HepG2 (cell line): ENCODE data around the gene GPR152. TPM values are rescaled to one million over a fixed set of nuclear protein-coding genes. Genes with fewer than 3 reads are reported as not detected.

Experiments
- ATAC-seq: fragments of 200-7000 bp; cut with Tn5 transposase; 3 replicates; pipeline ENCODE4 v1.9.1; 2020; ENCODE audit warnings: mild to moderate bottlenecking, moderate library complexity
- BruUV-seq: library from RNA; stranded (reverse); fragments of 400-500 nt; replicated peaks from 2 replicates; lab custom pipeline; 2021; lab: Mats Ljungman, UMichigan
- CTCF ChIA-PET: fragments of 300-600 bp; formaldehyde crosslinking; extraction: SDS; loops from one replicate; lab custom pipeline; 2021; ENCODE audit warnings: low total read pairs, inconsistent platforms, low intra/inter-chr PET ratio; lab: Yijun Ruan, JAX
- POLR2A ChIA-PET: fragments of 350-600 bp; sonication (Branson Sonifier 250); formaldehyde crosslinking; loops from one replicate; lab custom pipeline; 2020; ENCODE audit warnings: antibody characterized with exemption, inconsistent platforms; lab: Yijun Ruan, JAX
- DNase-seq: peaks from one replicate; pipeline ENCODE4 v3.0.0-alpha.2; 2015; ENCODE audit warnings: low spot score
- FAIRE-seq: peaks from 3 replicates; lab custom pipeline; 2011; peaks lifted over from hg19 to GRCh38; lab: Jason Lieb, UNC
- H2AFZ ChIP-seq: one replicate; pipeline ENCODE4 v1.6.1; 2011; ENCODE audit warnings: low read length, inconsistent platforms
- H3K27ac ChIP-seq: fragments of 300-600 bp; 3 replicates; pipeline ENCODE4 v1.8.0; 2011; ENCODE audit warnings: mixed run types, mild to moderate bottlenecking, mixed read lengths, low read length, inconsistent platforms; ENCODE audit not compliant: insufficient read depth; ENCODE audit errors: extremely low read length
- H3K27me3 ChIP-seq, 2 experiments: fragments of 200-600 bp in 1 of 2; 2 replicates in 1 of 2; 3 replicates in 1 of 2; pipeline versions ENCODE4 v1.6.0 to v1.8.0; 2011; ENCODE audit warnings: low read length in 2 of 2, mild to moderate bottlenecking in 2 of 2, moderate library complexity in 2 of 2, inconsistent platforms in 1 of 2; ENCODE audit not compliant: insufficient read depth in 2 of 2, control insufficient read depth in 1 of 2
- H3K36me3 ChIP-seq, 2 experiments: fragments of 200-600 bp in 1 of 2; replicated peaks in 1 of 2; 2 replicates in 1 of 2; 3 replicates in 1 of 2; pipeline versions ENCODE4 v1.5.1 to v1.8.0; 2011; ENCODE audit warnings: low read length in 2 of 2, inconsistent platforms in 1 of 2; ENCODE audit not compliant: insufficient read depth in 2 of 2, control insufficient read depth in 1 of 2
- H3K4me1 ChIP-seq: 2 replicates; pipeline ENCODE4 v1.5.1; 2012; ENCODE audit warnings: low read length, inconsistent platforms; ENCODE audit not compliant: insufficient read depth
- H3K4me2 ChIP-seq: 2 replicates; pipeline ENCODE4 v1.6.0; 2011; ENCODE audit warnings: low read depth, low read length, inconsistent platforms
- H3K4me3 ChIP-seq, 3 experiments: fragments of 200-600 bp in 1 of 3; sonication (generic), shearing (Covaris generic) in 1 of 3; replicated peaks in 1 of 3; 2 replicates each; pipeline ENCODE4 v1.5.1; 2011 to 2016; ENCODE audit warnings: low read length in 3 of 3, inconsistent platforms in 2 of 3, low read depth in 2 of 3, mild to moderate bottlenecking in 2 of 3, control low read depth in 1 of 3, mixed read lengths in 1 of 3; ENCODE audit not compliant: insufficient read depth in 1 of 3
- H3K79me2 ChIP-seq: one replicate; pipeline ENCODE4 v1.6.1; 2011; ENCODE audit warnings: low read length, inconsistent platforms; ENCODE audit not compliant: insufficient read depth
- H3K9ac ChIP-seq: 2 replicates; pipeline ENCODE4 v1.6.0; 2011; ENCODE audit warnings: mild to moderate bottlenecking, low read depth, low read length, inconsistent platforms; ENCODE audit not compliant: insufficient read depth
- H3K9me3 ChIP-seq: 2 replicates; pipeline ENCODE4 v1.5.1; 2012; ENCODE audit warnings: mild to moderate bottlenecking, low read length
- H4K20me1 ChIP-seq: 2 replicates; pipeline ENCODE4 v1.6.0; 2011; ENCODE audit warnings: inconsistent platforms, mild to moderate bottlenecking, low read length, moderate library complexity; ENCODE audit not compliant: insufficient read depth
- CSRNP1 ChIP-seq: sonication (generic); formaldehyde crosslinking; IDR thresholded peaks from 2 replicates; pipeline ENCODE4 v1.8.1; 2023; ENCODE audit warnings: mild to moderate bottlenecking, missing genetic modification reagents
- FOXA1 ChIP-seq, 2 experiments: fragments of 450-650 bp in 1 of 2; sonication (generic) in 1 of 2; formaldehyde crosslinking in 1 of 2; IDR thresholded peaks; 2 replicates each; pipeline versions ENCODE4 v1.4.0 to v1.6.1; 2016 to 2020; ENCODE audit warnings: missing genetic modification reagents in 1 of 2
- FOXP1 ChIP-seq, 2 experiments: fragments of 450-650 bp in 1 of 2; IDR thresholded peaks; 2 replicates each; pipeline ENCODE4 v1.6.1; 2017 to 2018; ENCODE audit warnings: antibody characterized with exemption in 1 of 2
- LCORL ChIP-seq, 2 experiments: fragments of 450-650 bp in 1 of 2; sonication (generic) in 1 of 2; formaldehyde crosslinking in 1 of 2; IDR thresholded peaks; 2 replicates each; pipeline versions ENCODE4 v1.5.0 to v1.6.1; 2017 to 2020; ENCODE audit warnings: antibody characterized with exemption in 1 of 2, missing genetic modification reagents in 1 of 2
- MAFF ChIP-seq: IDR thresholded peaks from 2 replicates; pipeline ENCODE4 v1.6.1; 2011; ENCODE audit warnings: low read depth, low read length, improper control_type of control experiment
- MXD4 ChIP-seq: IDR thresholded peaks from 2 replicates; pipeline ENCODE4 v1.6.1; 2016; ENCODE audit warnings: mild to moderate bottlenecking, missing biosample characterization, missing genetic modification reagents
- MYNN ChIP-seq: sonication (generic); formaldehyde crosslinking; IDR thresholded peaks from 2 replicates; pipeline ENCODE4 v1.4.0; 2020; ENCODE audit warnings: mild to moderate bottlenecking, low read depth, missing genetic modification reagents
- POGK ChIP-seq: sonication (generic); formaldehyde crosslinking; conservative IDR thresholded peaks from 2 replicates; pipeline ENCODE4 v1.8.0; 2022; ENCODE audit warnings: mild to moderate bottlenecking, moderate library complexity, missing genetic modification reagents
- RXRA ChIP-seq: sonication (generic); formaldehyde crosslinking; IDR thresholded peaks from 2 replicates; pipeline ENCODE4 v1.5.1; 2020; ENCODE audit warnings: missing genetic modification reagents
- TARDBP ChIP-seq: sonication (generic); formaldehyde crosslinking; IDR thresholded peaks from 2 replicates; pipeline ENCODE4 v1.8.0; 2022; ENCODE audit warnings: mild to moderate bottlenecking, missing genetic modification reagents
- ZNF318 ChIP-seq: sonication (generic); formaldehyde crosslinking; IDR thresholded peaks from 2 replicates; pipeline ENCODE4 v1.4.0; 2020; ENCODE audit warnings: mild to moderate bottlenecking, missing genetic modification reagents
- WGBS: methylation state at CpG from one replicate; pipeline ENCODE4 v1.1.6; 2017; ENCODE audit warnings: low lambda C conversion rate; 5-methylcytosine and 5-hydroxymethylcytosine counted together
- in situ Hi-C: cut with HindIII; loops from 2 replicates; pipeline ENCODE4 v1.10.0; 2017; ENCODE audit warnings: low pct_unique_long_range_greater_than_20kb; ENCODE audit not compliant: extremely low pct_ligation_motif_present
- intact Hi-C: fragments of 100-400 bp; cut with micrococcal nuclease; formaldehyde crosslinking; loops from one replicate; pipeline ENCODE4 v1.10.0; 2022; ENCODE audit not compliant: unreplicated experiment
- polyA plus RNA-seq, 8 experiments: library from polyadenylated mRNA; depleted of rRNA in 3 of 8; stranded (reverse) in 7 of 8; unstranded in 1 of 8; fragments of >200 nt; fragmentation: Illumina TruSeq in 4 of 8; extraction: Trizol in 4 of 8; gene quantifications; 2 replicates each; pipeline versions ENCODE4 v1.2.1 to v1.2.3, GENCODE V29; 2011 to 2016; ENCODE audit warnings: low read depth in 4 of 8, missing spikeins in 1 of 8, mixed read lengths in 1 of 8; ENCODE audit not compliant: insufficient read depth in 1 of 8
- total RNA-seq, 5 experiments: library from RNA; depleted of rRNA; stranded (reverse); fragments of >200 nt; fragmentation: Illumina TruSeq; extraction: Trizol; gene quantifications; 2 replicates each; pipeline ENCODE4 v1.2.3, GENCODE V29; 2016; ENCODE audit warnings: low read depth in 1 of 5
- TF ChIP-seq, protein P1 (sequence below): sonication (generic); formaldehyde crosslinking; IDR thresholded peaks from 2 replicates; pipeline ENCODE4 v1.5.0; 2020; ENCODE audit warnings: mild to moderate bottlenecking, low read depth, missing genetic modification reagents, borderline replicate concordance

The GPR152 gene
- total and polyA plus RNA-seq, 2 of the 13 experiments (the other 11 are each of a cell fraction or from before 2014, with no cell fraction given): not detected

DNA sequence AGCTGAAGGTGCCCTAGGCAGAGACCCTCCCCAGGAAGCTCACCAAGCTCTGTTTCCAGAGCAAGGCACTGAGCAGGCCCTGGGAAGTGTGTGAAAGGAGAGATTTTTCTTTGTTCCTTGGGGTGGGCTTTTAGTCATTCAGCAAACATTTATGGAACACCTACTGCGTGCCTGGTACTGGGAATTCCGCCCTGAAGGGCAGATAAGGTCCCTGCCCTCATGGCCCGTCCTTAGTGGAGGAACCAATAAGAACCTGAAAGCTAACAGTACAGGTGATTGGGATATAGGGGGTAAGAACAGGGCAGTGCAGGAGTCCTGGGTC is 12.6 kb upstream of the GPR152 start:
- H3K27me3 ChIP-seq: no peaks in the 10 kb centered on the region
- peak overlapping the region; percentile 74 for H3K4me2 ChIP-seq
- DNase-seq (peak; percentile 30), FAIRE-seq (no peak), ATAC-seq (peak; percentile 1; the same call in 2 of the 3 replicates)
- WGBS: 9% methylated on average over 3 of the region's 3 CpGs
- no peaks in the 10 kb centered on the region for H3K36me3 ChIP-seq
- no peaks in the 10 kb centered on the region for H3K79me2 ChIP-seq
- peaks cover 48% of the 10 kb centered on the region for H3K4me1 ChIP-seq
- H3K4me3 ChIP-seq: peak overlapping the region; percentile 57 to 97 (median 80)
- peak overlapping the region; percentile 73 for H3K9ac ChIP-seq
- H2AFZ ChIP-seq: no peak overlapping the region
- peak overlapping the region; percentile 64 for H3K27ac ChIP-seq
- CTCF ChIA-PET: no interaction called here
- no peaks in the 10 kb centered on the region for H3K9me3 ChIP-seq
- in situ Hi-C loops (loop anchor here (5.0 kb wide), 1 partner anchor 63 kb away; the partner anchor contains the start of genes PPP1CA and TBC1D10C), intact Hi-C loops (no loop called here)
- no TSS peak for BruUV-seq
- no peaks in the 10 kb centered on the region for H4K20me1 ChIP-seq
- POLR2A ChIA-PET: interaction anchor here (0.6 to 2.5 kb wide), 12 partner anchors 9 to 185 kb away, joined by 3 to 16 read pairs (median 4); partner anchors contain the start of genes ACY3, AIP, CORO1B and PPP1CA
- TF ChIP-seq RXRA (CRISPR knock-in tag): 0 out of 2 replicates have a peak, but pooled peaks have one; percentile 7
- 0 out of 2 replicates have a peak, but pooled peaks have one; percentile 3 for TF ChIP-seq TARDBP (CRISPR knock-in tag)
- no peak for TF ChIP-seq MXD4 (CRISPR knock-in tag)
- TF ChIP-seq LCORL (IDR thresholded peaks at IDR 0.05): no peak
- TF ChIP-seq LCORL (CRISPR knock-in tag; IDR thresholded peaks at IDR 0.05): 0 out of 2 replicates have a peak, but pooled peaks have one; percentile 7
- TF ChIP-seq MYNN (CRISPR knock-in tag): no peak
- no peak for TF ChIP-seq POGK (CRISPR knock-in tag)
- TF ChIP-seq, protein P1, sequence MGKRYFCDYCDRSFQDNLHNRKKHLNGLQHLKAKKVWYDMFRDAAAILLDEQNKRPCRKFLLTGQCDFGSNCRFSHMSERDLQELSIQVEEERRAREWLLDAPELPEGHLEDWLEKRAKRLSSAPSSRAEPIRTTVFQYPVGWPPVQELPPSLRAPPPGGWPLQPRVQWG (CRISPR knock-in tag): no peak
- no peak for TF ChIP-seq FOXP1 (IDR thresholded peaks at IDR 0.05)
- TF ChIP-seq FOXP1 (CRISPR knock-in tag; IDR thresholded peaks at IDR 0.05): no peak
- no peak for TF ChIP-seq ZNF318 (CRISPR knock-in tag)
- no peak for TF ChIP-seq FOXA1 (IDR thresholded peaks at IDR 0.05)
- TF ChIP-seq FOXA1 (CRISPR knock-in tag; IDR thresholded peaks at IDR 0.05): no peak
- no peak for TF ChIP-seq MAFF
- no peak for TF ChIP-seq CSRNP1 (CRISPR knock-in tag)
